NCI-H1694 treated with DMSO at 0.1 percent for 48 hours (cell line): Measurements from ENCODE around the gene ABCC3.

Experiments
- DNase-seq: peaks from one replicate; lab custom pipeline; 2025; lab: John Stamatoyannopoulos, UW

ABCC3 gene

GRCh38 chr17:50642722-50643656 lies 8.3 kb downstream of the ABCC3 start:
- DNase-seq, result no peak

GRCh38 chr17:50645748-50646682 lies 11.3 kb downstream of the ABCC3 start:
- DNase-seq, result no peak

GRCh38 chr17:50647187-50647586 lies 12.5 kb downstream of the ABCC3 start:
- no peak for DNase-seq

- DNase-seq, result no peak
These were observed 14.6 kb downstream of the ABCC3 start for GRCh38 chr17:50649042-50649908.

GRCh38 chr17:50651661-50652060 lies 17.0 kb downstream of the ABCC3 start:
- DNase-seq, result no peak

- DNase-seq, result no peak
These were observed 19.1 kb downstream of the ABCC3 start for GRCh38 chr17:50653738-50654137.

- DNase-seq, result no peak
These were observed 21.8 kb downstream of the ABCC3 start for GRCh38 chr17:50656509-50656908.

- DNase-seq, result no peak
These were observed 22.4 kb downstream of the ABCC3 start for GRCh38 chr17:50657054-50657453.

- no peak for DNase-seq
These were observed 22.9 kb downstream of the ABCC3 start for GRCh38 chr17:50657627-50658026.

GRCh38 chr17:50658616-50659015 lies 23.9 kb downstream of the ABCC3 start:
- DNase-seq, result no peak

GRCh38 chr17:50659179-50659578 lies 24.5 kb downstream of the ABCC3 start:
- DNase-seq, result no peak

GRCh38 chr17:50660042-50660886 lies 25.6 kb downstream of the ABCC3 start:
- DNase-seq, result no peak

GRCh38 chr17:50660887-50661345 lies 26.2 kb downstream of the ABCC3 start:
- DNase-seq, result no peak

GRCh38 chr17:50661348-50661747 lies 26.7 kb downstream of the ABCC3 start:
- no peak for DNase-seq

- DNase-seq, result no peak
These were observed 27.2 kb downstream of the ABCC3 start for GRCh38 chr17:50661795-50662391.

- no peak for DNase-seq
These were observed 28.0 kb downstream of the ABCC3 start for GRCh38 chr17:50662632-50663225.

- no peak for DNase-seq
These were observed 29.2 kb downstream of the ABCC3 start for GRCh38 chr17:50663812-50664374.

GRCh38 chr17:50664788-50665458 lies 30.2 kb downstream of the ABCC3 start:
- no peak for DNase-seq

GRCh38 chr17:50665838-50666237 lies 31.2 kb downstream of the ABCC3 start:
- no peak for DNase-seq
